PFSK-1 (cell line): ENCODE measurements around the gene RICTOR.

Source experiments
- REST ChIP-seq, 2 experiments: IDR thresholded peaks; 2 replicates each; pipeline versions ENCODE4 v1.6.1 to v1.8.0; 2011 to 2012; ENCODE audit warnings: low read depth in 2 of 2, low read length in 2 of 2, control low read depth in 1 of 2, inconsistent platforms in 1 of 2, mild to moderate bottlenecking in 1 of 2, moderate library complexity in 1 of 2; ENCODE audit not compliant: insufficient read depth in 1 of 2
- SIN3A ChIP-seq: IDR thresholded peaks from 2 replicates; pipeline ENCODE4 v1.6.1; 2012; ENCODE audit warnings: mild to moderate bottlenecking, low read length, moderate library complexity, borderline replicate concordance; ENCODE audit not compliant: insufficient read depth
- TAF1 ChIP-seq: IDR thresholded peaks from 2 replicates; pipeline ENCODE4 v1.6.1; 2012; ENCODE audit warnings: low read length, control low read depth, borderline replicate concordance; ENCODE audit not compliant: insufficient read depth

- TF ChIP-seq SIN3A (no peak), TAF1 (no peak), REST (IDR thresholded peaks at IDR 0.05; ENCODE audit: insufficient read depth in 1 of 2, low read depth in 2 of 2, low read length in 2 of 2) (no peak)
Measured at GRCh38 chr5:38999037-38999436, 75.2 kb downstream of the RICTOR start.
